HepG2 (cell line): ENCODE measurements around the gene FGD5. TPM values are rescaled to one million over a fixed set of nuclear protein-coding genes. Genes with fewer than 3 reads are reported as not detected.

Experiments
- polyA plus RNA-seq, 8 experiments: library from polyadenylated mRNA; depleted of rRNA in 3 of 8; stranded (reverse) in 7 of 8; unstranded in 1 of 8; fragments of >200 nt; fragmentation: Illumina TruSeq in 4 of 8; extraction: Trizol in 4 of 8; gene quantifications; 2 replicates each; pipeline versions ENCODE4 v1.2.1 to v1.2.3, GENCODE V29; 2011 to 2016; ENCODE audit warnings: low read depth in 4 of 8, missing spikeins in 1 of 8, mixed read lengths in 1 of 8; ENCODE audit not compliant: insufficient read depth in 1 of 8
- total RNA-seq, 5 experiments: library from RNA; depleted of rRNA; stranded (reverse); fragments of >200 nt; fragmentation: Illumina TruSeq; extraction: Trizol; gene quantifications; 2 replicates each; pipeline ENCODE4 v1.2.3, GENCODE V29; 2016; ENCODE audit warnings: low read depth in 1 of 5

FGD5 gene
- total and polyA plus RNA-seq, 2 of the 13 experiments (the other 11 are each of a cell fraction or from before 2014, with no cell fraction given): 0.17 TPM; not detected in 1

Other genes starting within 250 kb of the FGD5 start
- gene CCDC174, start 167.2 kb upstream of the FGD5 start, total RNA-seq (2016; rRNA removed; fragmentation: Illumina TruSeq; extraction: Trizol): 11.0 and 12.4 TPM in 2 replicates
- gene CCDC174, start 167.2 kb upstream of the FGD5 start, polyA plus RNA-seq (2011; rRNA removed): 4.5 and 5.4 TPM in 2 replicates
- 0.04 TPM in 1 of 2 replicates, not detected in the other for gene C3orf20, start 143.8 kb upstream of the FGD5 start, total RNA-seq (2016; rRNA removed; fragmentation: Illumina TruSeq; extraction: Trizol)
- 0.03 and 0.08 TPM in 2 replicates for gene C3orf20, start 143.8 kb upstream of the FGD5 start, polyA plus RNA-seq (2011; rRNA removed)
- 7.8 and 12.0 TPM in 2 replicates for gene NR2C2, start 128.6 kb downstream of the FGD5 start, total RNA-seq (2016; rRNA removed; fragmentation: Illumina TruSeq; extraction: Trizol)
- 11.8 and 14.3 TPM in 2 replicates for gene NR2C2, start 128.6 kb downstream of the FGD5 start, polyA plus RNA-seq (2011; rRNA removed)
- gene MRPS25, start 246.4 kb downstream of the FGD5 start, total RNA-seq (2016; rRNA removed; fragmentation: Illumina TruSeq; extraction: Trizol): 69.2 and 74.3 TPM in 2 replicates
- gene MRPS25, start 246.4 kb downstream of the FGD5 start, polyA plus RNA-seq (2011; rRNA removed): 54.7 and 60.1 TPM in 2 replicates